Calu3 (cell line): Measurements from ENCODE around the gene TXLNG. TPM values are rescaled to one million over a fixed set of nuclear protein-coding genes. Genes with fewer than 3 reads are reported as not detected.

Experiments used
- Bru-seq: library from RNA; stranded (reverse); fragments of 400-500 nt; gene quantifications from one replicate; lab custom pipeline; 2021; lab: Mats Ljungman, UMichigan
- BruChase-seq, 2 experiments: library from RNA; stranded (reverse); fragments of 400-500 nt; gene quantifications; one replicate each; lab custom pipeline; 2021; lab: Mats Ljungman, UMichigan
- BruUV-seq: library from RNA; stranded (reverse); fragments of 400-500 nt; replicated peaks from 2 replicates; lab custom pipeline; 2021; lab: Mats Ljungman, UMichigan
- CTCF ChIA-PET: fragments of 300-600 bp; sonication (Branson Sonifier 250); formaldehyde crosslinking; loops from one replicate; lab custom pipeline; 2022; ENCODE audit warnings: antibody characterized with exemption; lab: Charles Lee
- DNase-seq: peaks from one replicate; pipeline ENCODE4 v3.0.0; 2022
- H3K27ac Mint-ChIP-seq: one replicate; pipeline ENCODE4 v1.8.0; 2022; ENCODE audit warnings: mixed read lengths; ENCODE audit not compliant: unreplicated experiment
- H3K27me3 Mint-ChIP-seq: one replicate; pipeline ENCODE4 v1.8.0; 2022; ENCODE audit warnings: mixed read lengths; ENCODE audit not compliant: unreplicated experiment
- H3K36me3 Mint-ChIP-seq: one replicate; pipeline ENCODE4 v1.8.0; 2022; ENCODE audit warnings: mild to moderate bottlenecking, moderate library complexity, mixed read lengths; ENCODE audit not compliant: insufficient read depth, unreplicated experiment
- H3K4me1 Mint-ChIP-seq: one replicate; pipeline ENCODE4 v1.8.0; 2022; ENCODE audit warnings: mild to moderate bottlenecking, low read depth, mixed read lengths; ENCODE audit not compliant: unreplicated experiment
- H3K4me3 Mint-ChIP-seq: one replicate; pipeline ENCODE4 v1.8.0; 2022; ENCODE audit warnings: mild to moderate bottlenecking, low read depth, moderate library complexity, mixed read lengths; ENCODE audit not compliant: unreplicated experiment
- H3K9me3 Mint-ChIP-seq: one replicate; pipeline ENCODE4 v1.8.0; 2022; ENCODE audit warnings: low read depth, mixed read lengths; ENCODE audit not compliant: unreplicated experiment
- intact Hi-C: fragments of 100-400 bp; cut with micrococcal nuclease; formaldehyde crosslinking; loops from one replicate; pipeline ENCODE4 v1.10.0; 2022; ENCODE audit not compliant: unreplicated experiment
- long read RNA-seq: library from polyadenylated mRNA; stranded (forward); transcript quantifications from one replicate; pipeline ENCODE4 v2.0.0, GENCODE V29; 2022
- total RNA-seq: library from RNA; stranded (reverse); gene quantifications from 2 replicates; pipeline ENCODE4 v1.2.3, GENCODE V29; 2022
- TF ChIP-seq, protein P1 (sequence below): fragments of 200-600 bp; IDR thresholded peaks from one replicate; pipeline ENCODE4 v1.8.0; 2022; ENCODE audit warnings: antibody characterized with exemption; ENCODE audit not compliant: unreplicated experiment

TXLNG gene
- total RNA-seq (22.0 and 22.2 TPM in 2 replicates), Bru-seq, nascent RNA (percentile 84 among the genes with signal in this experiment), BruChase-seq, experiment 1, labeled RNA remaining after a 6-hour chase (percentile 76 among the genes with signal in this experiment), BruChase-seq, experiment 2, labeled RNA remaining after a 2-hour chase (percentile 81 among the genes with signal in this experiment)
- long read RNA-seq, full-length matches to known transcripts, result 9 of 18 reads
- long read RNA-seq, partial matches to known transcripts, result 8 of 18 reads
- long read RNA-seq, other reads (novel, unspliced or antisense), result 1 of 18 reads

DNA sequence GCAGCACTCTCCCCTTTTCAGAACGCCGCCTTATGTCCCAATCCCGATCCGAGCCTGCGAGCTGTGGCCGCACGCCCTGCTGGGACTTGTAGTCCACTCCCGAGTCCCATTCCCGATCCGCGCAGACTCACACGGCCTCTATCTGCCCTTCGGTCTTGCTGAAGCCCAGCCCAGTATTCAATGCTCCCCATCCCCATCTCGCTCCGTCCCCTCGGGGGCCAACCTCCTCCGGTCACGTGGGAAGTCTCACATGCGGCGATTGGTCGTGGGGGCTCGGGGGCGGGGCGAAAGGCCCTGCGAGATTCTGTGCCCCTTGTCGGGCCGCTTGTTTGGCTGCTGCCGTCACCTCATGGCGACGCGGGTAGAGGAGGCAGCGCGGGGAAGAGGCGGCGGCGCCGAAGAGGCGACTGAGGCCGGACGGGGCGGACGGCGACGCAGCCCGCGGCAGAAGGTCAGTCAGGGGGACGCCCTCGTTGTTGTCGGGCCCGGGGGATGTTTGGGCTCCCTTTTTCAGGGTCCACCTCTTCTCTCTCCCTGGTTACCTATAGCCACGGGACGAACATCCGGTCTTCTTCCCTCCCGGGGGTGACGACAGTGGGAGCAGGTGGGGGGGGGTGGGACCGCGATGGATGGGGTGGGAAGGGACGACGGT lies at the start of gene TXLNG:
Gene TXLNG (plus strand): TSS at position 328 of the 652 bp plus-strand sequence. CDS start 22 bp downstream, at position 350.
- CTCF ChIA-PET, result interaction anchor here (1.4 kb wide), 1 partner anchor 21 kb away, joined by 4 read pairs; no protein-coding TSS in a partner anchor
- Mint-ChIP-seq H3K4me1 (peaks cover 14% of the 10 kb centered on the region), H3K36me3 (peaks cover 26% of the 10 kb centered on the region), H3K4me3 (peak within 1 kb of the TSS; percentile 99), H3K27ac (peak within 1 kb of the TSS; percentile 88), H3K9me3 (no peaks in the 10 kb centered on the region), H3K27me3 (no peaks in the 10 kb centered on the region)
- BruUV-seq, result no TSS peak
- TF ChIP-seq, protein P1, sequence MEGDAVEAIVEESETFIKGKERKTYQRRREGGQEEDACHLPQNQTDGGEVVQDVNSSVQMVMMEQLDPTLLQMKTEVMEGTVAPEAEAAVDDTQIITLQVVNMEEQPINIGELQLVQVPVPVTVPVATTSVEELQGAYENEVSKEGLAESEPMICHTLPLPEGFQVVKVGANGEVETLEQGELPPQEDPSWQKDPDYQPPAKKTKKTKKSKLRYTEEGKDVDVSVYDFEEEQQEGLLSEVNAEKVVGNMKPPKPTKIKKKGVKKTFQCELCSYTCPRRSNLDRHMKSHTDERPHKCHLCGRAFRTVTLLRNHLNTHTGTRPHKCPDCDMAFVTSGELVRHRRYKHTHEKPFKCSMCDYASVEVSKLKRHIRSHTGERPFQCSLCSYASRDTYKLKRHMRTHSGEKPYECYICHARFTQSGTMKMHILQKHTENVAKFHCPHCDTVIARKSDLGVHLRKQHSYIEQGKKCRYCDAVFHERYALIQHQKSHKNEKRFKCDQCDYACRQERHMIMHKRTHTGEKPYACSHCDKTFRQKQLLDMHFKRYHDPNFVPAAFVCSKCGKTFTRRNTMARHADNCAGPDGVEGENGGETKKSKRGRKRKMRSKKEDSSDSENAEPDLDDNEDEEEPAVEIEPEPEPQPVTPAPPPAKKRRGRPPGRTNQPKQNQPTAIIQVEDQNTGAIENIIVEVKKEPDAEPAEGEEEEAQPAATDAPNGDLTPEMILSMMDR, result no peak
- peak; percentile 96 for DNase-seq
- intact Hi-C loops, result no loop called here

DNA sequence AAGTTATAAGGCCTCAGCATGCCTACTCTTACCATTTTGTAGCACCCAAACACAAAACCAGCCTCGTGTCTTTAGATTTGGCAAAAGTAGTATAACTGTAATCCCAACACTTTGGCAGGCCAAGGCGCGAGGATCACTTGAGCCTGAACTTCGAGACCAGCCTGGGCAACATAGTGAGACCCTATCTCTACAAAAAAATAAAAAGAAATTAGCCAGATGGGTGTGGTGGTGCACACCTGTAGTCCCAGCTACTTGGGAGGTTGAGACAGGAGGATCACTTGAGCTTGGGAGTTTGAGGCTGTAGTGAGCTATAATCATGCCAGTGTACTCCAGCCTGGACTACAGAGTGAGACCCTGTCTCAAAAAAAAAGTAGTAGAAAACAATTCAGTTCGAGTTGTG lies 49.2 kb upstream of the TXLNG start:
- intact Hi-C loops, result no loop called here
- CTCF ChIA-PET, result no interaction called here
- Mint-ChIP-seq H3K27ac (no peak overlapping the region), H3K36me3 (peaks cover 23% of the 10 kb centered on the region), H3K9me3 (no peaks in the 10 kb centered on the region), H3K4me1 (no peaks in the 10 kb centered on the region), H3K27me3 (no peaks in the 10 kb centered on the region), H3K4me3 (no peak overlapping the region)
- DNase-seq, result no peak
- BruUV-seq, result no TSS peak
- TF ChIP-seq, protein P1, result no peak

DNA sequence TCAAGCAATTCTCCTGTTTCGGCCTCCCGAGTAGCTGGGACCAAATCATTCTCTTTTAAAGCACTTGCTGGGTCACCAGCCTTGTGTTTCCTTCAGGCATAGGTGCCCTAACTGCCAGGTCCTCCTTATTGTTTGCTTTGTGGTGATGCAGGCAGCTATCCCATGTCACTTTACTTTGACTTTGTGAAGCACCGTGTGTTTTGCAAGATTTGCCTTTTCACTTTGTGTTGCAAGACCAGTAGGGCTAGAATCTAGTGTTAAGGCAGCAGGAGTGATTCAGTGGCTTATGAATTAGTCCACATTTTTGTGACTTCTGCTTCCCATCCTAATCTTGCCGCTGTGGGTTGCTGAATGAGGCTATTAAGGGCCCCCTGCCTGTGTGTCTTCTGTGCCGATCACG lies 46.7 kb upstream of the TXLNG start:
- no peak overlapping the region for H3K4me3 Mint-ChIP-seq
- H3K27me3 Mint-ChIP-seq, result no peaks in the 10 kb centered on the region
- no peaks in the 10 kb centered on the region for H3K4me1 Mint-ChIP-seq
- peaks cover 38% of the 10 kb centered on the region for H3K36me3 Mint-ChIP-seq
- DNase-seq, result no peak
- CTCF ChIA-PET, result no interaction called here
- BruUV-seq, result no TSS peak
- no peak overlapping the region for H3K27ac Mint-ChIP-seq
- H3K9me3 Mint-ChIP-seq, result no peaks in the 10 kb centered on the region
- intact Hi-C loops, result no loop called here
- TF ChIP-seq, protein P1, result no peak

DNA sequence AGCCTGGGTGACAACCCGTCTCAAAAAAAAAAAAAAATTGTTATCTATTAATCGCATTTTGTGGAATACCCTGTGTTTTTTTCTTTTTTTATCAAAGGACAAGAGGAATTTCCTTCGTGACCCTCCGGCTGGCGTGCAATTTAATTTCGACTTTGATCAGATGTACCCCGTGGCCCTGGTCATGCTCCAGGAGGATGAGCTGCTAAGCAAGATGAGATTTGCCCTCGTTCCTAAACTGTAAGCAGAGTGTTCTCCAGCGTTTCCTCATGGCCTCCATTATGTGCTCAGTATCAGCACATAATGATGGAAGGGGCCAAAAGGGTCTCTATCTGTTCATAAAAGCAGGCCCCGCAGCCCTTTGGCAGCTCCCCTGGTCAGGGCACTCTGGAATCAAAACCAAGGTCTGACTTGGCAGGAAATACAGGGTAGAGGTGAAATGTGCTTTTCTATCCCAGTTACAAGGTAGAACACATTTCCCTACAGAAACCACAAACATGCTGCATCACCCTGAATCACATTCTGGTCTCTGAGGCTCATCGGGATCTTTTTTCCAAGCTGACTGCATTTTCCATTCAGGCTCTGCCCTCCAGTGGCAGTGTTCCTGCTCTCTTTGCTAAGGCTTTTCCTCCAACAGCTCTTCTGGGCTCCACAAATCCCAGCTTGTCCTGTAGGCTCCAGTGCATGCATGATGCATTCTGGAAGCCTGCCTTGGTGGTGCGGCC lies 42.5 kb upstream of the TXLNG start:
- no peaks in the 10 kb centered on the region for H3K27me3 Mint-ChIP-seq
- intact Hi-C loops, result no loop called here
- H3K36me3 Mint-ChIP-seq, result peaks cover 35% of the 10 kb centered on the region
- CTCF ChIA-PET, result no interaction called here
- no peak overlapping the region for H3K4me3 Mint-ChIP-seq
- no peaks in the 10 kb centered on the region for H3K4me1 Mint-ChIP-seq
- no peak overlapping the region for H3K27ac Mint-ChIP-seq
- H3K9me3 Mint-ChIP-seq, result no peaks in the 10 kb centered on the region
- no TSS peak for BruUV-seq
- no peak for DNase-seq
- TF ChIP-seq, protein P1, result no peak
